KMS-11 (cell line): ENCODE measurements around the gene SLC6A17.

Experiments
- H2AFZ ChIP-seq: fragments of 200-600 bp; sonication (generic); 2 replicates; pipeline ENCODE4 v1.6.1; 2016; ENCODE audit warnings: antibody characterized with exemption, mixed run types, low read depth
- H3K27ac ChIP-seq: fragments of 200-600 bp; sonication (generic); 2 replicates; pipeline ENCODE4 v1.6.1; 2016; ENCODE audit warnings: mild to moderate bottlenecking, mixed run types
- H3K27me3 ChIP-seq: fragments of 200-600 bp; sonication (generic); 2 replicates; pipeline ENCODE4 v1.6.1; 2017; ENCODE audit warnings: mild to moderate bottlenecking, low read depth, mixed run types, moderate library complexity; ENCODE audit not compliant: insufficient read depth
- H3K36me3 ChIP-seq: fragments of 200-600 bp; sonication (generic); 2 replicates; pipeline ENCODE4 v1.6.1; 2017; ENCODE audit warnings: mild to moderate bottlenecking, mixed run types; ENCODE audit not compliant: insufficient read depth
- H3K4me1 ChIP-seq: fragments of 200-600 bp; sonication (generic); 2 replicates; pipeline ENCODE4 v1.6.1; 2016; ENCODE audit warnings: mild to moderate bottlenecking, low read depth, mixed run types; ENCODE audit not compliant: poor library complexity, severe bottlenecking
- H3K4me2 ChIP-seq: fragments of 200-600 bp; sonication (generic); 2 replicates; pipeline ENCODE4 v1.7.0; 2016; ENCODE audit warnings: mild to moderate bottlenecking, mixed run types
- H3K4me3 ChIP-seq: fragments of 200-600 bp; sonication (generic); IDR thresholded peaks from 2 replicates; pipeline ENCODE4 v1.6.1; 2017; ENCODE audit warnings: low read depth, low read length, mixed read lengths; ENCODE audit not compliant: insufficient read depth
- H3K79me2 ChIP-seq: fragments of 200-600 bp; sonication (generic); 2 replicates; pipeline ENCODE4 v1.6.1; 2016; ENCODE audit warnings: low read depth, mixed run types; ENCODE audit not compliant: insufficient read depth
- H3K9ac ChIP-seq: fragments of 200-600 bp; sonication (generic); 2 replicates; pipeline ENCODE4 v1.6.1; 2016; ENCODE audit warnings: mild to moderate bottlenecking, mixed run types
- H4K20me1 ChIP-seq: fragments of 200-600 bp; sonication (generic); 2 replicates; pipeline ENCODE4 v1.6.1; 2016; ENCODE audit warnings: mild to moderate bottlenecking, mixed run types; ENCODE audit not compliant: insufficient read depth
- CTCF ChIP-seq: fragments of 200-600 bp; sonication (generic); conservative IDR thresholded peaks from 2 replicates; pipeline ENCODE4 v1.6.1; 2017; ENCODE audit warnings: low read depth, mild to moderate bottlenecking, antibody characterized with exemption, low read length, moderate library complexity, mixed read lengths

Gene SLC6A17

GRCh38 chr1:110206261-110206920, 56.1 kb downstream of the SLC6A17 start:
- H3K4me1 ChIP-seq = peaks cover 14% of the 10 kb centered on the region

GRCh38 chr1:110207831-110208230, 57.5 kb downstream of the SLC6A17 start:
- Histone ChIP-seq H3K27me3 (no peaks in the 10 kb centered on the region), H3K36me3 (no peaks in the 10 kb centered on the region), H3K4me2 (no peak overlapping the region)

More at GRCh38 chr1:110206261-110206920, 56.1 kb downstream of the SLC6A17 start:
- Histone ChIP-seq H4K20me1 (no peaks in the 10 kb centered on the region), H3K27me3 (no peaks in the 10 kb centered on the region), H3K4me2 (no peak overlapping the region), H3K27ac (no peak overlapping the region), H2AFZ (no peak overlapping the region), H3K36me3 (no peaks in the 10 kb centered on the region), H3K9ac (no peak overlapping the region), H3K79me2 (no peaks in the 10 kb centered on the region), H3K4me3 (no peak overlapping the region)
- TF ChIP-seq CTCF = no peak

GRCh38 chr1:110208916-110209645, 58.8 kb downstream of the SLC6A17 start:
- no peaks in the 10 kb centered on the region for H4K20me1 ChIP-seq
- H3K4me2 ChIP-seq = peak overlapping the region; percentile 91
- no peaks in the 10 kb centered on the region for H3K79me2 ChIP-seq
- H3K9ac ChIP-seq = peak overlapping the region; percentile 41; the same call in 1 of the 2 replicates
- peak overlapping the region; percentile 93 for H2AFZ ChIP-seq
- peaks cover 8% of the 10 kb centered on the region for H3K4me1 ChIP-seq
- H3K36me3 ChIP-seq = no peaks in the 10 kb centered on the region
- no peak for TF ChIP-seq CTCF
- H3K27ac ChIP-seq = 0 out of 2 replicates have a peak overlapping the region, but pooled peaks have one; percentile 52
- no peak overlapping the region for H3K4me3 ChIP-seq
- H3K27me3 ChIP-seq = no peaks in the 10 kb centered on the region

More at GRCh38 chr1:110207831-110208230, 57.5 kb downstream of the SLC6A17 start:
- Histone ChIP-seq H3K4me1 (peaks cover 14% of the 10 kb centered on the region), H4K20me1 (no peaks in the 10 kb centered on the region), H3K9ac (no peak overlapping the region), H3K27ac (no peak overlapping the region), H3K79me2 (no peaks in the 10 kb centered on the region), H3K4me3 (no peak overlapping the region), H2AFZ (no peak overlapping the region)
- TF ChIP-seq CTCF = peak; percentile 71

GRCh38 chr1:110209715-110210603, 59.7 kb downstream of the SLC6A17 start, which contains the start of gene KCNC4:
Gene KCNC4 (plus strand): TSS chr1:110210314. CDS start chr1:110211500, 1,186 bp downstream.
- H3K27me3 ChIP-seq = no peaks in the 10 kb centered on the region
- H3K36me3 ChIP-seq = no peaks in the 10 kb centered on the region
- H3K9ac ChIP-seq = peak within 1 kb of the TSS; percentile 59; the same call in 1 of the 2 replicates
- H3K27ac ChIP-seq = peak within 1 kb of the TSS; percentile 52
- no peak for TF ChIP-seq CTCF
- H3K4me2 ChIP-seq = peak within 1 kb of the TSS; percentile 91
- peaks cover 8% of the 10 kb centered on the region for H3K4me1 ChIP-seq
- H2AFZ ChIP-seq = peak within 1 kb of the TSS; percentile 93
- no peak within 1 kb of the TSS for H3K4me3 ChIP-seq
- H4K20me1 ChIP-seq = no peaks in the 10 kb centered on the region
- H3K79me2 ChIP-seq = no peaks in the 10 kb centered on the region
